Breast epithelium (tissue), 3 donors: Measurements from ENCODE around the gene CLMP.

ENCODE experiments used
- POLR2A ChIP-seq: fragments of 450-650 bp; IDR thresholded peaks from one replicate; pipeline ENCODE4 v1.6.1; 2016; ENCODE audit warnings: antibody characterized with exemption, mild to moderate bottlenecking, moderate library complexity
- POLR2AphosphoS5 ChIP-seq, 3 donors: sonication (generic); formaldehyde crosslinking; IDR thresholded peaks; one replicate each; pipeline ENCODE4 v1.6.1; 2017; ENCODE audit warnings: antibody characterized with exemption in 3 of 3
- TF ChIP-seq, protein P1 (sequence below), 3 donors: fragments of 450-650 bp; IDR thresholded peaks; one replicate each; pipeline ENCODE4 v1.5.1; 2016 to 2017; ENCODE audit warnings: antibody characterized with exemption in 3 of 3, mild to moderate bottlenecking in 3 of 3, moderate library complexity in 3 of 3

DNA sequence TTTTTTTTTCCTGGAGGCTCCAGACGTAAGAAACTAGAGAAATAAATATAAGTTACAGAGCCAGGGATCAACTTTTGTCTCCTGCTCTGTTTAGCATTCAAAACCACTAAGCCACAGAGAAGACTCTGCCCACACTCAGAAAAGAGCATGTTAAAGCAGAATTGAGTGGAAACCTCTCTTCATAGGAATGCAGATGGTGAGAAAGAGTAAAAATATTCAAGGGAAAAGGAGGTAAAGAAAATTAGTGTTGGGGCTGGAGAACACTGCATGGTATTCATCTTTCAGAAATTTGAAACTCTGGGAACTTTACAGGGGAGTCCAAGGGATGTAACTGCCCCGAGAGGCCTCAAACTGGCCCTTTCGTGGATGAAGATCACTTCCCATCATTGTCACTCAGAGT is 65.1 kb downstream of the CLMP start:
- TF ChIP-seq, protein P1, sequence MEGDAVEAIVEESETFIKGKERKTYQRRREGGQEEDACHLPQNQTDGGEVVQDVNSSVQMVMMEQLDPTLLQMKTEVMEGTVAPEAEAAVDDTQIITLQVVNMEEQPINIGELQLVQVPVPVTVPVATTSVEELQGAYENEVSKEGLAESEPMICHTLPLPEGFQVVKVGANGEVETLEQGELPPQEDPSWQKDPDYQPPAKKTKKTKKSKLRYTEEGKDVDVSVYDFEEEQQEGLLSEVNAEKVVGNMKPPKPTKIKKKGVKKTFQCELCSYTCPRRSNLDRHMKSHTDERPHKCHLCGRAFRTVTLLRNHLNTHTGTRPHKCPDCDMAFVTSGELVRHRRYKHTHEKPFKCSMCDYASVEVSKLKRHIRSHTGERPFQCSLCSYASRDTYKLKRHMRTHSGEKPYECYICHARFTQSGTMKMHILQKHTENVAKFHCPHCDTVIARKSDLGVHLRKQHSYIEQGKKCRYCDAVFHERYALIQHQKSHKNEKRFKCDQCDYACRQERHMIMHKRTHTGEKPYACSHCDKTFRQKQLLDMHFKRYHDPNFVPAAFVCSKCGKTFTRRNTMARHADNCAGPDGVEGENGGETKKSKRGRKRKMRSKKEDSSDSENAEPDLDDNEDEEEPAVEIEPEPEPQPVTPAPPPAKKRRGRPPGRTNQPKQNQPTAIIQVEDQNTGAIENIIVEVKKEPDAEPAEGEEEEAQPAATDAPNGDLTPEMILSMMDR (IDR thresholded peaks at IDR 0.05), result no peak
- TF ChIP-seq POLR2A (no peak), POLR2AphosphoS5 (IDR thresholded peaks at IDR 0.05) (no peak)
